NAMALWA (cell line): ENCODE data around the gene SLC35E1.
A peak's percentile ranks its signal among the peaks of the same experiment; 100 is the strongest.

Experiments used
- DNase-seq: peaks from one replicate; pipeline ENCODE4 v3.0.0-alpha.2; 2015; ENCODE audit warnings: low spot score

Gene SLC35E1

DNA sequence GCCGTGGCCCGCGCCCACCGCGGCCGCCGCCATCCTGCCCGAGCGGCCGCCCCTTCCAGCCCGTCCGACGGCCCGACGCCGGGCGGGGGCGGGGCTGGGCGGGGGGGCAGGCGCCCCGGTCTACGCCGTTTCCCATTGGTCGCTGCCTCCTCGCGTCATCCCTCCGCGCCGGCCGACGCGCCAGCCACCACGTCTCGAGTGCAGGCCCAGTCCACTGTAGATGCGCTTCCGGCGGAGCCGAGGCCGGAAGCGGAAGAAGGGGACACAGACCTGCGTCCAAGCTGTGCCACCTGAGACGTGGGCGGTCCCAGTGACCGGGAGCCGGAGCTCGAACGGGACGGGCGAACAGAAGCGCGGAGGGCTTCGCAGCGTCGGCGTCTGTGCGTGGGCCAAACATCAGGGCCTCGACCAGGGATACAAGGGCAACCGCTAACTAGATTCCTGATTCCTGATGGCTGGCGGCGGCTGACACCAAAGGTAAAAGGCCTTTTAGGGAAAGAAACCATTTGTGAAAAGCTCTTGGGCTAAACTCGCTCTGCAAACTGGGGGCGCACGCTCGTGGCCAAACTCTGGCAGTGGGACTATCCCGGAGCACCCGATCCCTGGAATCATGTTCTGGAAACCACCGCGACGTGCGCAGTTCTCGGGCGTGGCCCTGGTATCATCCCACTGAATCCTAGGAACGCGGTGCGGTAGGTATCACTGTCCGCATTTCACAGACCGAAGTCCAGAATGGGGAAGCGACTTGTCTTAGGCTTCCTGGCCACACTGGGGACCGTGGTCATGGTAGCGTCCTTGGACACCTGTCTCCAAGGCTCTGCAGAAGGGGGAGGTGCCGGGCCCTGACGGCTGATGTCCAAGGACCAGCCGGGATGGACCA lies at the start of gene SLC35E1:
Gene SLC35E1, minus strand, starts transcription at position 84 of the 880 bp plus-strand sequence. Its CDS starts 51 bp downstream, at position 33.
- peak; percentile 96 for DNase-seq

GRCh38 chr19:16621165-16621800 lies 49.1 kb upstream of the SLC35E1 start:
- DNase-seq, result no peak

DNA sequence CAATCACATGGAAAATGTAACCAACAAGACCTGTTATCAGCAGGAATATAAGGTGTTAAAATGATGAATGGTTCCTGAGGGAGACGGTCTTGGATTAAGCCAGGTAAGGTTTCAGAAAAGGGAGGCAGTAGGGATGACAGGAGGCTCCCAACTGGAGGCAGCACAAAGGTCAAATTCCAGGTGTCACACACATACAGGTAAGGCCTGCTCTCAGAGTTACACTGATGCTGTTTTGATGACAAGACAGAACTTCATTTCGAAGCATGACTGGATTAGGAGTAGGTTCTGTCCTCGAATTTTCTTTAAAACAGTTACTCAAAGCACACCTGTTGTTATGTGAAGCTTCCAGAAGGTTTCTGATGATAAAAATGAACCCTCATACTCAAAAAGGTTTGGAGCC lies 48.4 kb upstream of the SLC35E1 start:
- DNase-seq, result no peak

DNA sequence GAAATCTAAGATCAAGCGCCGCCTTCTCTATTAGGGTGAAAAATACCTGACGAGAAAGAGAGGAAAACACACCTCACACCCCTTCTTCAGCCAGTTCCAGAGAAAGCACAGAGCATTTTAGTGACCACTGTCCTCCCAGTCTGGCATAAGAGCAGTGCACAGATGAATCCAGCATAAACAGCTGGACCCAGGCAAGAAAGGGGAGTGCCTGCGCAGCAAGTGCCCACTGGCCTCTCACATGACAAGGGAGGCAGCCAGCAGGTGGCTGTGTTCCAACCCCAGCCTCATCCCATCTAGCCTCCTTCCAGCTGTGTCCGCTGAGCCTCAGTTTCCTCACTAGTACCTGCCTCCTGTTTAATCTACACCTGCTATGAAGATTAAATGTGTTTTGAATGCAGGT lies 47.8 kb upstream of the SLC35E1 start:
- no peak for DNase-seq

- no peak for DNase-seq
These were observed 47.2 kb upstream of the SLC35E1 start for GRCh38 chr19:16619457-16619856.

GRCh38 chr19:16618248-16618647 lies 46.0 kb upstream of the SLC35E1 start:
- DNase-seq, result peak; percentile 58

- no peak for DNase-seq
These were observed 43.6 kb upstream of the SLC35E1 start for GRCh38 chr19:16615808-16616207.

- DNase-seq, result no peak
These were observed 42.7 kb upstream of the SLC35E1 start for GRCh38 chr19:16614941-16615340.

DNA sequence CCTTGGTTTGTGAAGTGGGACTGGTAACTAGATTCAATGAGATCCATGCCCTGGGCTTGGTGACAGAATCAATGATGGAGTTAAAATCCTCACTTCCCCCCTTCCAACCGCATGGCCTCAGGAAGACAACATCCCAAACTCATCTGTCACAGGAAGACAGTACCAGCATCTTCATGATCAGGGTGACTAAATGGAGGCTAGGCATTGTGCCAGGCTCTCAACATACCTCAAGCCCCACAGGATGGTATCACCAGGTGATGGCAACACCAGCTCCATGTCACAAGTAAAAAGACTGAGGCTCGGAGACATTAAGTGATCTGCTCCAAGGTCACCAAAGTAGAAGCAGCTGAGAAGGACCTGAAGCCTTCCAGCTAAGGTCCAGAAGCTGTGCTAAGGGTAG lies 41.6 kb upstream of the SLC35E1 start:
- DNase-seq, result no peak

GRCh38 chr19:16612636-16613035 lies 40.4 kb upstream of the SLC35E1 start:
- no peak for DNase-seq

GRCh38 chr19:16611121-16611520 lies 38.9 kb upstream of the SLC35E1 start:
- DNase-seq, result no peak

DNA sequence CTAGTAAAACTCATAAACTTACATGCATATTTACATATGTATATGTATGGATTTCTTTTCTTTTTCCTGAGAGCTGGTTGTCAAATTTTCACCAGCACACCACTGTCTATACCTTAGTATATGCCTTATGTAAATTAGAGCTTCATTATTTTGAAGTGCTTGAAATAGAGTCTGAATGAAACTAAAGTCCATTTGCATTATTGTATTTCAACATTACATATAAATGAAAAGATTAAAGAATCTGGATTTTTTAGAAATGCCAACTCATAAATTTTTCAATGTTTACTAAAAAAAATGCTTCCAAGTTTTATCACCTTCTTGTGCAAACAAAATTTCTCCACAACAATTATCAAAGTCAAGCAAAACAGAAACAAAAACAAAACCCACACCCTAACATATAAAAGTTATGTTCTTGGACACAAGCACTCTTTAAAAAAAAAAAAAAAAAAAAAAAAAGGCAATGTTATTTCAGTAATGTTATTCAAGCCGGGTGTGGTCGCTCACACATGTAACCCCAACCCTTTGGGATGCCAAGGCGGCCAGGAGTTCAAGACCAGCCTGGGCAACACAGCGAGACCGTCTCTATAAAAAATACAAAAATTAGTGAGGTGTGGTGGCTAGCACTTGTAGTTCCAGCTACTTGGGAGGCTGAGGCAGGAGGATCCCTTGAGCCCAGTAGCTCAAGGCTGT lies 37.4 kb upstream of the SLC35E1 start:
- DNase-seq, result no peak

DNA sequence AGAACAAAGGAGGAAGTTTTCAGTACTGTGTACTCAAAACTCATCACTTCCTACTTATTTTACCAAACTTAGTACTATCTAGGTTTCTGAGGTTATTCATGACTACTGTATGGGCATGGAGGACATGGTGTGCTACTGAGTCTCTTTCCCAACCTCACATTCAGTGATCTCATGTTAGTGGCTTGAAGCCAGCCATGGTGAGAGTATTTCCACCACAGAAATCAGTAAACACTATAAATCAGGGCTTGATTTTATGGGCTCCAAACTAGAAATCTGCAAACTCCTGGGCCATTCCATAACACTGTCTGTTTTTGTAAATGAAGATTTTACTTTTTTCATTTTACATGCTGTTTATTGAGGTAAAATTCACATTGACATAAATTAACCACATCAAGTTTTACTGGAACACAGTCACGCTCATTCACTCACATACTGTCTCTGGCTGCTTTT lies 36.1 kb upstream of the SLC35E1 start:
- DNase-seq, result no peak

- no peak for DNase-seq
These were observed 35.6 kb upstream of the SLC35E1 start for GRCh38 chr19:16607819-16608218.

- DNase-seq, result no peak
These were observed 33.4 kb upstream of the SLC35E1 start for GRCh38 chr19:16605553-16605994.

DNA sequence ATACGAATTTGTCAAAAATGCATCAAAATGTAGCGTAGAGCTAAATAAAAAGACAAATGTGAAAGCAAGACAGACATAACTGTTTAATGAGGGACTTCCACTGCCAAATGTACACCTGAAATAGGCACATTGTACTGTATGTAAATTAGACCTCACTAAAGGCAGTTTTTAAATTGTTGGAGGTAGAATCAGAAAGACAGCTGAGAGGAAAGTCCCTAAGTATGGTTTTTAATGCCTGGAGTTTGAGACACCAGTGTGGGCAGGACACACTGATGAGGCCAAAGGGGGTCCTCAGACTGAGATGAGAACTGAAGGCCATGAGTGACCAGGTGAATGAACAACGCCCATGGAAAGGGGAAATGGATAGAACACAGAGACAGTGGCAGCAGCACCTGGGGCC lies 32.9 kb upstream of the SLC35E1 start:
- DNase-seq, result no peak

DNA sequence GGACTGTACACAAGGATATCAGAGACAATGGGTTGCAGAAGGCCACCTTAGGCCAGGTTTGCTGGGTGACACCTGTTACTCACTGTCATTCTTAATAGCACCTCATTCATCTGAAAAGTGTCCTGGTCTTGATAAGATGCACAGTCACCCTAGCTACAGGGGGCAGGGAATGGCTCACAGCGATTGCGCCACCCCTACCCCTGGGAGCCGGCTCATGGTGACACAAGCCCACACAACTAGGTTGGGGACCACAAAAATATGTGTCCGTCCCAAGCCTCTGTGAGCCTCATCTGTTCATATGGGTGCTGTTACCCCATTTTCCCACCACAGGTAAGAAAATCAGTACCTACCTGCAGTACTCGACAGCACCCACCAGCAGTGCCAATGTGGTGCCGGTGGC lies 32.4 kb upstream of the SLC35E1 start:
- no peak for DNase-seq

- no peak for DNase-seq
These were observed 30.9 kb upstream of the SLC35E1 start for GRCh38 chr19:16603090-16603489.

DNA sequence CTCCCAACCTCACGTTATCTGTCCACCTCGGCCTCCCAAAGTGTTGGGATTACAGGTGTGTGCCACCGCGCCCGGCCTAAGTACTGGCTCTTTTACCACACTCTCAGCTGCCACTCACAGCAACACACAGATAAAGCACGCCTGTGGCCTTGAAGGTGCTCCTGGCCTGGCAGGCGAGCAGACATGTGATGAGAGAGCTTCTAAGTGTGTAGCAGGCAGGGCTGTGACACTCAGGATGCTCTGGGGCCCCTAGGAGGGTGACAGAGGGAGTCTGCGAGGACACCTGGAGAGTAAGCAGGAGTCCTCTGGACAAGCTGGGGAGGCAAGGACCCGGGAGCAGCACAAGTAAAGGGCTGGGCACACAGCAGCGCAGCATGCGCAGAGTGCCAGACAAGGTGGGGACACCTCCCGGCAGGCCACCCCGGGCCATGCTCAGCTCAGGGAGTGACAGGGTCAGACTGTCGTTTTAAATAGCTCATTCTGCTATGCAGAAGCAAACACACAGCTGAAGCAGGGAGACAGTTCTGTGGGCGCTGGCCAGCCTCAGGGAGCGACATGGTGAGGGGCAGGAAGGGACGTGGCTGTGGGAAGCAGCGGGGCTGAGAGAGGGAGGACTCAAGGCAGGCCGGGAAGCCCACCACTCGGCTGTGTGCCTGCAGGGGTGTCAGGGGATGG lies 29.3 kb upstream of the SLC35E1 start:
- no peak for DNase-seq

DNA sequence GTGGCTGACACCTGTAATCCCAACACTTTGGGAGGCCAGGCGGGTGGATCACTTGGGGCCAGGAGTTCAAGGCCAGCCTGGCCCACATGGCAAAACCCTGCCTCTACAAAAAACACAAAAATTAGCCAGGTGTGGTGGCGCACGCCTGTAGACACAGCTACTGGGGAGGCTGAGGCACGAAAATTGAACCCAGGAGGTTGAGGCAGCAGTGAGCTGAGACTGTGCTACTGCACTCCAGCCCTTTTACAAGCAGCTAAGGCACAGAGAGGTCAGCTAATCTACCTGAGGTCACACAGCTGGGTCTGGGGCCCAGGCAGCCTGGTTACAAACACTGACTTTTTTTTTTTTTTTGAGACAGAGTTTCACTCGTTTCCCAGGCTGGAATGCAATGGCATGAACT lies 28.6 kb upstream of the SLC35E1 start:
- no peak for DNase-seq

- DNase-seq, result peak; percentile 53
These were observed 27.6 kb upstream of the SLC35E1 start for GRCh38 chr19:16599655-16600346.

GRCh38 chr19:16598848-16599247 lies 26.6 kb upstream of the SLC35E1 start:
- no peak for DNase-seq
